Uterus (tissue), 4 donors: Measurements from ENCODE around the gene CYBC1. TPM values are rescaled to one million over a fixed set of nuclear protein-coding genes. Genes with fewer than 3 reads are reported as not detected.

Source experiments
- DNase-seq, 2 donors: peaks; one replicate each; pipeline ENCODE4 v3.0.0-alpha.2; 2019 to 2020
- H3K27ac ChIP-seq, 2 donors: fragments of 200-600 bp; sonication (generic); 1 replicate in 1 of 2; 2 replicates in 1 of 2; pipeline ENCODE4 v1.5.1; 2016 to 2018
- H3K27me3 ChIP-seq, 2 donors: fragments of 200-600 bp; sonication (generic); one replicate each; pipeline ENCODE4 v1.5.1; 2018 to 2019; ENCODE audit warnings: control low read depth in 1 of 2
- H3K36me3 ChIP-seq, 2 donors: fragments of 200-600 bp; sonication (generic); one replicate each; pipeline ENCODE4 v1.5.1; 2019; ENCODE audit warnings: control low read depth in 1 of 2
- H3K4me1 ChIP-seq, 2 donors: fragments of 200-600 bp; sonication (generic); one replicate each; pipeline ENCODE4 v1.5.1; 2018 to 2019; ENCODE audit warnings: control low read depth in 1 of 2
- H3K4me3 ChIP-seq, 2 donors: fragments of 200-600 bp; sonication (generic); 1 replicate in 1 of 2; 2 replicates in 1 of 2; pipeline ENCODE4 v1.5.1; 2018 to 2019; ENCODE audit warnings: mild to moderate bottlenecking in 1 of 2
- H3K9me3 ChIP-seq, 2 donors: fragments of 200-600 bp; sonication (generic); one replicate each; pipeline ENCODE4 v1.5.1; 2019; ENCODE audit warnings: control low read depth in 1 of 2
- CTCF ChIP-seq, 4 experiments: fragments of 200-600 bp in 2 of 4; fragments of 450-650 bp in 2 of 4; sonication (generic) in 2 of 4; IDR thresholded peaks; one replicate each; pipeline ENCODE4 v1.5.1; 2016 to 2019; ENCODE audit warnings: antibody characterized with exemption in 4 of 4, mild to moderate bottlenecking in 2 of 4, moderate library complexity in 1 of 4
- POLR2A ChIP-seq, 2 donors: fragments of 450-650 bp; IDR thresholded peaks; one replicate each; pipeline ENCODE4 v1.6.1; 2016; ENCODE audit warnings: antibody characterized with exemption in 2 of 2, mild to moderate bottlenecking in 1 of 2, moderate library complexity in 1 of 2
- intact Hi-C: fragments of 100-400 bp; cut with DNase I; formaldehyde crosslinking; loops from one replicate; pipeline ENCODE4 v1.15.1; 2023; ENCODE audit warnings: low total_unique reads
- total RNA-seq, 4 donors: library from RNA; depleted of rRNA in 3 of 4; stranded (reverse); fragments of >200 nt in 3 of 4; gene quantifications; one replicate each; pipeline versions ENCODE4 v1.1.0 to v1.2.4, GENCODE V29; 2014 to 2023
- donor health status: DM: yes; HTN: yes; CAD: no.

CYBC1 gene
- total RNA-seq, 4 donors from 2014 or later: 12.0 to 93.7 (median 32.5) TPM

- peak within 1 kb of the TSS; percentile 85 to 96 for H3K27ac ChIP-seq
These were observed 32.3 kb downstream of the CYBC1 start, which contains the start of the genes HEXD and OGFOD3 for GRCh38 chr17:82418001-82418986. TSS of gene HEXD (plus strand) at chr17:82418347. CDS start at chr17:82419800, 1,453 bp downstream. TSS of gene OGFOD3 (minus strand) at chr17:82418586. CDS start at chr17:82418485, 101 bp downstream.

GRCh38 chr17:82416771-82417170 lies 33.8 kb downstream of the CYBC1 start:
- intact Hi-C loops: no loop called here
- peaks cover 0 to 3% of the 10 kb centered on the region in 2 donors for H3K4me1 ChIP-seq
- H3K27ac ChIP-seq: no peak overlapping the region
- H3K9me3 ChIP-seq: no peaks in the 10 kb centered on the region
- no peak for DNase-seq
- no peak for TF ChIP-seq POLR2A (IDR thresholded peaks at IDR 0.05)
- H3K36me3 ChIP-seq: no peaks in the 10 kb centered on the region
- H3K4me3 ChIP-seq: no peak overlapping the region
- no peaks in the 10 kb centered on the region for H3K27me3 ChIP-seq

More at GRCh38 chr17:82418001-82418986, 32.3 kb downstream of the CYBC1 start, which contains the start of the genes HEXD and OGFOD3:
- H3K9me3 ChIP-seq: no peaks in the 10 kb centered on the region
- TF ChIP-seq POLR2A (IDR thresholded peaks at IDR 0.05): peak; percentile 45 to 80
- peak in 3 of 4 experiments; percentile 13 to 60 (median 47) for TF ChIP-seq CTCF (IDR thresholded peaks at IDR 0.05)
- DNase-seq: peak; percentile 69 to 84
- H3K4me3 ChIP-seq: peak within 1 kb of the TSS; percentile 46 to 82
- H3K4me1 ChIP-seq: peaks cover 0 to 3% of the 10 kb centered on the region in 2 donors
- no peaks in the 10 kb centered on the region for H3K27me3 ChIP-seq
- H3K36me3 ChIP-seq: no peaks in the 10 kb centered on the region
- intact Hi-C loops: no loop called here

- intact Hi-C loops: no loop called here
- Histone ChIP-seq H3K4me1 (peaks cover 0 to 3% of the 10 kb centered on the region in 2 donors), H3K4me3 (no peak overlapping the region), H3K9me3 (no peaks in the 10 kb centered on the region), H3K27me3 (no peaks in the 10 kb centered on the region), H3K27ac (no peak overlapping the region), H3K36me3 (no peaks in the 10 kb centered on the region)
- DNase-seq: no peak
- no peak for TF ChIP-seq POLR2A (IDR thresholded peaks at IDR 0.05)
- no peak for TF ChIP-seq CTCF (IDR thresholded peaks at IDR 0.05)
These were observed 34.3 kb downstream of the CYBC1 start for GRCh38 chr17:82416264-82416663.

- no peak overlapping the region for H3K27ac ChIP-seq
- no peak for DNase-seq
- intact Hi-C loops: no loop called here
- peaks cover 0 to 3% of the 10 kb centered on the region in 2 donors for H3K4me1 ChIP-seq
- H3K27me3 ChIP-seq: no peaks in the 10 kb centered on the region
- H3K4me3 ChIP-seq: no peak overlapping the region
- H3K9me3 ChIP-seq: no peaks in the 10 kb centered on the region
- no peak for TF ChIP-seq CTCF (IDR thresholded peaks at IDR 0.05)
- no peak for TF ChIP-seq POLR2A (IDR thresholded peaks at IDR 0.05)
- H3K36me3 ChIP-seq: no peaks in the 10 kb centered on the region
These were observed 34.8 kb downstream of the CYBC1 start for GRCh38 chr17:82415786-82416185.

- no peak overlapping the region for H3K27ac ChIP-seq
- H3K9me3 ChIP-seq: no peaks in the 10 kb centered on the region
- H3K27me3 ChIP-seq: no peaks in the 10 kb centered on the region
- DNase-seq: no peak
- H3K36me3 ChIP-seq: no peaks in the 10 kb centered on the region
- H3K4me1 ChIP-seq: peaks cover 0 to 3% of the 10 kb centered on the region in 2 donors
- intact Hi-C loops: no loop called here
- H3K4me3 ChIP-seq: no peak overlapping the region
- TF ChIP-seq CTCF (IDR thresholded peaks at IDR 0.05) (no peak), POLR2A (IDR thresholded peaks at IDR 0.05) (no peak)
These were observed 35.2 kb downstream of the CYBC1 start for GRCh38 chr17:82415336-82415735.
